ENCODE results near the gene BCORL1.

Gene BCORL1

DNA sequence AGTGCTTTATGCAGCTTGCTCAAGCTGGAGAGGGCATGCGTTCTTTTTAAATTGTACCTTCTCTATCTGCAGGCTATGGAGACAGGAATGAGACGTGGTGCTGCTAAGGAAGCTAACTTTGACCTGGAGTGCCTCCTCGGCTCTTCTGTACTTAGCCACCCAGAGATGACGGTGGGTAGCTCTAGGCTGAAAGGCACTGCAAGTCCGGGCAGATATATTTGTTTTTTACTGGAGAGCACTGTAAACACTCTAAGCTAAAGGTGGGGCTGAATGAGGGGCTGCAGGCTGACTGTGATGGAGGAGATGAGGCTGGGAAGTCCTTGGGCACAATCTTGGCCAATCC lies 115.7 kb downstream of the BCORL1 start:
- no peak for DNase-seq (ENCODE audit: low read depth)

DNA sequence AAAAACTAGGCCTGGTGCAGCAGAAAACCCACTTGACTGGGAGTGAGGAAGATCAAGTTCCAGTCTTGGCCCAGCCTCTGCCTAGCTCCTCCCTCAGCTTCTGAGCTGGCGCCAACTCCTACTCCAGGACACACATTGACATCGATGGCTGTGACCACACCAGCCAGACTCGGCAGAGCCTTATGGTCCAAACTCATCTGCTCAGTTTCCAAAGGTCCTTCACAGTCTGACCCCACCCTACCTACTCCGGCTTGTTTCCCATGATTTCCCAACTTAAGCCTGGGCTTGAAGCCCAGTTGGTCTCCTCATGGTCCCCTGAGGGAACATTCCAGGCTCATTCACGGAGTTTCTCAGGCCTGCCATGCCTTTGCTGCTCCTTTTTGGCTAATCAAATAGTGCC lies 117.7 kb downstream of the BCORL1 start:
- DNase-seq (ENCODE audit: low read depth), result peak; percentile 81

DNA sequence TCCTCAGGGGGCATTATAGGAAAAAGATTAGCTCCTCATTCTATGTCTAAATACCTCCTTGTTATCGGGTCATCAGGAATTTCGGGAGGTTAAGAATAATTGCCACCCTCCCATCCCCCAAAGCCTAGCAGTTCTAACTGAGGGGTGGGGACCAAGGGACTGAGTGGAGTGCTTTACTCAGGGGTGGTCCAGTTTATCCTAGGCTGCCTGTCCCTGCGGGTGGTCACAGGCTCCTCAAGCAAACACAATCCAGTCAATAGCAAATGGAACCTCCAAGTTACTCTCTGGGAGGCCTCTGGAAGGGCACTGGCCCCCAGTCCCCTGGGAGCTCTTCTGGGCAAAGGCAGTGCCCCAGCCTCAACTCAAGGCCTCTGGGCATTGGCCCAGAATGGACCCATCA lies 121.2 kb downstream of the BCORL1 start:
- no peak for DNase-seq (ENCODE audit: low read depth)

DNA sequence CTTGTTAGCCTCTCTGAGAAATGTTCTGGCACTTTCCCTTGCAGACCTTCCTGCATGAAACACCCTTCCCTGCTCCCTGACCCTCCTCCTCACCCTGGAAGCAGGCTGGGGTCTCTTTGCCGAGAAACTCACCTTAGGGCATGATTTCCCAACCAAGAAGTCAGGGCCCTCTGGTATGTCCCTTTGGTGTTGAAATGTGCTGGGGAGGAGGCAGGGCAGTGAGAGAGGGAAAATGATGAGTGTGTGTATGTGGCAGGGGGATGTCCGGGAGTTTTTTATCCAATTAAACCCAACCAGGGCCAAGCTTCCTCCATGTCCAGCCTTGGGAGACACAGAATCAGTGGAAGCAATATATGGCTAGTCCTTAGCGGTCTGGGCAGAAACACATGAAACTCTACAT lies 122.8 kb downstream of the BCORL1 start:
- no peak for DNase-seq (ENCODE audit: low read depth)

DNA sequence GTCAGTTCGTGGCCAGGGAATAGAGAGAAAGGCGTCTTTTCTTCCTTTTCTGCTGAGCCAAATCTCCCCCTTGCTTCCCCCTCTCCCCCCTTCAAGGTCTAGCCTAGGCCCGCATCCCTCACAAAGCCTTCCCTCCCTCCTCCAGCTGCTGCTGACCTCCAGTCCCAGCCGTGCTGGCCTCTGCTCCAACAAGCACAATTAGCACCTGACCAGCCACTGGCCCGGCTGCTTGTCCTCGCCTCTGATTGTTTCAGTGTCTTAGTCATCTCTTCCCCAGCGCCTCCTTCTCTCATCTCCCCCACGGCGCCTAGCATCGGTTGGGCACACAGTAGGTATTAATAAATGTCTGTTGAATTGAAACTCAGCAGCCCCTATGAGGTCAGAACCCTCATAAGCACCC lies 123.6 kb downstream of the BCORL1 start:
- DNase-seq (ENCODE audit: low read depth), result no peak
